SU-DHL-6 (cell line): ENCODE data around the gene SCFD2.
"Not testable (repeated sequence)": the region's sequence is repeated elsewhere in the genome, so short reads cannot be mapped to it uniquely, and the experiment has no call there.

Experiments used
- H2AFZ ChIP-seq: fragments of 200-600 bp; sonication (generic); 2 replicates; pipeline ENCODE4 v1.6.1; 2014; ENCODE audit warnings: low read depth, mild to moderate bottlenecking, moderate library complexity, mixed read lengths, antibody characterized with exemption, low read length; ENCODE audit not compliant: severe bottlenecking
- H3F3A ChIP-seq: fragments of 200-600 bp; shearing (Covaris generic); 2 replicates; pipeline ENCODE4 v1.6.0; 2016; ENCODE audit warnings: antibody characterized with exemption, mild to moderate bottlenecking; ENCODE audit not compliant: insufficient read depth
- H3K27ac ChIP-seq: fragments of 200-600 bp; sonication (generic); 2 replicates; pipeline ENCODE4 v1.5.1; 2016; ENCODE audit warnings: low read depth, mild to moderate bottlenecking, low read length, moderate library complexity, mixed read lengths
- H3K27me3 ChIP-seq: fragments of 200-600 bp; sonication (generic), shearing (Covaris generic); 2 replicates; pipeline ENCODE4 v1.6.0; 2014; ENCODE audit warnings: mild to moderate bottlenecking, low read length
- H3K36me3 ChIP-seq: fragments of 200-600 bp; sonication (generic); 2 replicates; pipeline ENCODE4 v1.6.1; 2014; ENCODE audit warnings: mild to moderate bottlenecking, low read length, mixed read lengths
- H3K4me2 ChIP-seq: fragments of 300-600, 200-600 bp; shearing (Covaris generic), sonication (generic); 2 replicates; pipeline ENCODE4 v1.6.0; 2014; ENCODE audit warnings: low read length, low read depth, mild to moderate bottlenecking; ENCODE audit not compliant: poor library complexity, severe bottlenecking
- H3K4me3 ChIP-seq: fragments of 200-600 bp; sonication (generic); 2 replicates; pipeline ENCODE4 v1.5.1; 2014; ENCODE audit warnings: antibody characterized with exemption, low read length, mild to moderate bottlenecking, mixed read lengths; ENCODE audit not compliant: insufficient read depth, poor library complexity, severe bottlenecking
- H3K79me2 ChIP-seq: fragments of 200-600 bp; sonication (generic); 2 replicates; pipeline ENCODE4 v1.6.1; 2014; ENCODE audit warnings: mild to moderate bottlenecking, low read length, moderate library complexity; ENCODE audit not compliant: insufficient read depth
- H3K9ac ChIP-seq: fragments of 200-600 bp; sonication (generic); 2 replicates; pipeline ENCODE4 v1.7.0; 2014; ENCODE audit warnings: mild to moderate bottlenecking, low read length
- H3K9me2 ChIP-seq: fragments of 200-600 bp; sonication (generic); replicated peaks from 2 replicates; pipeline ENCODE4 v1.6.1; 2014; ENCODE audit warnings: low read length; ENCODE audit not compliant: insufficient read depth
- H3K9me3 ChIP-seq: fragments of 200-600 bp; sonication (generic); 2 replicates; pipeline ENCODE4 v1.6.1; 2014; ENCODE audit warnings: low read length, mixed read lengths; ENCODE audit not compliant: insufficient read depth
- H4K20me1 ChIP-seq: fragments of 200-600 bp; sonication (generic); 2 replicates; pipeline ENCODE4 v1.6.1; 2014; ENCODE audit warnings: low read depth, mild to moderate bottlenecking, antibody characterized with exemption, low read length, moderate library complexity, mixed read lengths
- EZH2phosphoT487 ChIP-seq: fragments of 200-600 bp; sonication (generic), shearing (Covaris generic); conservative IDR thresholded peaks from 2 replicates; pipeline ENCODE4 v1.6.1; 2018; ENCODE audit warnings: mild to moderate bottlenecking, antibody characterized with exemption, low read length, moderate library complexity, mixed read lengths
- TF ChIP-seq, protein P1 (sequence below): fragments of 200-600 bp; sonication (generic); IDR thresholded peaks from one replicate; pipeline ENCODE4 v1.5.1; 2017; ENCODE audit warnings: antibody characterized with exemption, mild to moderate bottlenecking, low read length, moderate library complexity; ENCODE audit not compliant: insufficient read depth, poor library complexity, severe bottlenecking

Gene SCFD2

DNA sequence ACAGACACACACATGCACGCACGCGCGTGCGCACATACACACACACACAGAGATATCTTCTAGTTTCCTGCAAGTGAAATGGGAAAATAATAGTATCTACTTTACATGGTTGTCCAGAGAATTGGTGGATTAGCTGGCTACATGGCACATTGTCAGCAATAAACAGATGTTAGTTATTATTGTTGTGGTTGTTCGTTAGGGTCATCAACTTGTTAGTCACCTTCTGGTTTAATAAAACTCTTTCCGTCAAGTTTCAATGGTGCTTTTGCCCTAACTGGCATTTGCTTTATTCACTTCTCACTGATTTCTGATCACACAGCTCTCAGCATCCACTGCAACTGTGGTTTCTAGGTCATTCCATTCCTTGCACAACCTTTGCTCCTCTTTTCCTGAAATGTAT lies 529.2 kb downstream of the SCFD2 start:
- Histone ChIP-seq H3K9ac (no peak overlapping the region), H3K27ac (no peak overlapping the region), H3K4me3 (no peak overlapping the region), H3K27me3 (no peaks in the 10 kb centered on the region), H3F3A (no peaks in the 10 kb centered on the region), H4K20me1 (no peaks in the 10 kb centered on the region), H3K9me3 (no peaks in the 10 kb centered on the region), H3K9me2 (no peaks in the 10 kb centered on the region), H3K79me2 (no peaks in the 10 kb centered on the region), H2AFZ (no peak overlapping the region), H3K4me2 (no peak overlapping the region), H3K36me3 (no peaks in the 10 kb centered on the region)
- TF ChIP-seq EZH2phosphoT487: no peak
- TF ChIP-seq, protein P1, sequence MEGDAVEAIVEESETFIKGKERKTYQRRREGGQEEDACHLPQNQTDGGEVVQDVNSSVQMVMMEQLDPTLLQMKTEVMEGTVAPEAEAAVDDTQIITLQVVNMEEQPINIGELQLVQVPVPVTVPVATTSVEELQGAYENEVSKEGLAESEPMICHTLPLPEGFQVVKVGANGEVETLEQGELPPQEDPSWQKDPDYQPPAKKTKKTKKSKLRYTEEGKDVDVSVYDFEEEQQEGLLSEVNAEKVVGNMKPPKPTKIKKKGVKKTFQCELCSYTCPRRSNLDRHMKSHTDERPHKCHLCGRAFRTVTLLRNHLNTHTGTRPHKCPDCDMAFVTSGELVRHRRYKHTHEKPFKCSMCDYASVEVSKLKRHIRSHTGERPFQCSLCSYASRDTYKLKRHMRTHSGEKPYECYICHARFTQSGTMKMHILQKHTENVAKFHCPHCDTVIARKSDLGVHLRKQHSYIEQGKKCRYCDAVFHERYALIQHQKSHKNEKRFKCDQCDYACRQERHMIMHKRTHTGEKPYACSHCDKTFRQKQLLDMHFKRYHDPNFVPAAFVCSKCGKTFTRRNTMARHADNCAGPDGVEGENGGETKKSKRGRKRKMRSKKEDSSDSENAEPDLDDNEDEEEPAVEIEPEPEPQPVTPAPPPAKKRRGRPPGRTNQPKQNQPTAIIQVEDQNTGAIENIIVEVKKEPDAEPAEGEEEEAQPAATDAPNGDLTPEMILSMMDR: no peak

DNA sequence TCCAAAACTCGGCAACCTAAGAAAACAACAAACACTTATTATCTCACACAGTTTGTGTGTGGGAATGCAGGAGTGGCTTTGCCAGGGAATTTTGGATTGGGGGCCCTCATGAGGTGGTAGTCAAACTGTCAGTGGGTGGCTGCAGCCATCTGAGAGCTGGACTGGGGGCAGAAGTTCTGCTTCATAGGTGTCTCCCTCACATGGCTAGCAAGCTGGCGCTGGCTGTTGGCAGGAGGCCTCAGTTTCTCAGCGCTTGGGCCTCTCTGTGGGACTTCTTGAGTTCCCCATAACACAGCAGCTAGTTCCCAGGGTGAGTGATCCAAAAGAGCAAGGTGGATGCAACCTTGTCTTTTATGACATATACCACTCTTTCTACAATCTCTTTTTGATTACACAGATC lies 529.7 kb downstream of the SCFD2 start:
- Histone ChIP-seq H3K4me3 (no peak overlapping the region), H3K27me3 (no peaks in the 10 kb centered on the region), H3F3A (no peaks in the 10 kb centered on the region), H3K9ac (no peak overlapping the region), H3K9me2 (no peaks in the 10 kb centered on the region), H3K27ac (no peak overlapping the region), H3K4me2 (no peak overlapping the region), H3K79me2 (no peaks in the 10 kb centered on the region), H4K20me1 (no peaks in the 10 kb centered on the region), H2AFZ (no peak overlapping the region), H3K36me3 (no peaks in the 10 kb centered on the region), H3K9me3 (no peaks in the 10 kb centered on the region)
- no peak for TF ChIP-seq EZH2phosphoT487
- TF ChIP-seq, protein P1: no peak

DNA sequence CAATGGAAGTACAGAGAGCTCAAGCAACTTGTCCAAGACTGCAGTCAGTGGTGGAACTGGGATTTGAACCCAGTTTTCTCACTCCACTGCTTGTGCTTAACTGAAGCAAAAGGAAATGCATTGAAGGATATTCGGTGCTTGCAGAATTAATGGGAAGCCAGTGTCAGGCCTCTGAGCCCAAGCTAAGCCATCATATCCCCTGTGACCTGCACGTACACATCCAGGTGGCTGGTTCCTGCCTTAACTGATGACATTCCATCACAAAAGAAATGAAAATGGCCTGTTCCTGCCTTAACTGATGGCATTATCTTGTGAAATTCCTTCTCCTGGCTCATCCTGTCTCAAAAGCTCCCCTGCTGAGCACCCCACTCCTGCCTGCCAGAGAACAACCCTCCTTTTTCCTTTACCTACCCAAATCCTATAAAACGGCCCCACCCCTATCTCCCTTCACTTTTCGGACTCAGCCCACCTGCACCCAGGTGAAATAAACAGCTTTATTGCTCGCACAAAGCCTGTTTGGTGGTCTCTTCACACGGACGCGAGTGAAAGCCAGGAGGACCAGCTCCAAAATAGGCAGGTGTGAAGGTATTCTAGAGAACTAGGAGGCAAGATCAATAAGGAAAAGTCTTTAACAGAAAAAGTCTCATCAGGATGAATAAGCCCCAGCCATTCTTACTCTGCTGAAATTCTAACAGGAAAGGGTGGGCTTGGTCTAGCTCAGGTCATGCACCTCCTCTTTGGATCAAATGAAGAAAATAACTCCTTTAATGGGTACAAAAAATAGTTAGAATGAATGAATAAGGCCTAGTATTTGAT lies 531.0 kb downstream of the SCFD2 start:
- H3K27me3 ChIP-seq, H3K27ac ChIP-seq, H3K9me3 ChIP-seq, H2AFZ ChIP-seq, H3K4me2 ChIP-seq, H3F3A ChIP-seq, H3K4me3 ChIP-seq, H3K36me3 ChIP-seq, H4K20me1 ChIP-seq, H3K9me2 ChIP-seq, H3K9ac ChIP-seq, H3K79me2 ChIP-seq: not testable (repeated sequence)

DNA sequence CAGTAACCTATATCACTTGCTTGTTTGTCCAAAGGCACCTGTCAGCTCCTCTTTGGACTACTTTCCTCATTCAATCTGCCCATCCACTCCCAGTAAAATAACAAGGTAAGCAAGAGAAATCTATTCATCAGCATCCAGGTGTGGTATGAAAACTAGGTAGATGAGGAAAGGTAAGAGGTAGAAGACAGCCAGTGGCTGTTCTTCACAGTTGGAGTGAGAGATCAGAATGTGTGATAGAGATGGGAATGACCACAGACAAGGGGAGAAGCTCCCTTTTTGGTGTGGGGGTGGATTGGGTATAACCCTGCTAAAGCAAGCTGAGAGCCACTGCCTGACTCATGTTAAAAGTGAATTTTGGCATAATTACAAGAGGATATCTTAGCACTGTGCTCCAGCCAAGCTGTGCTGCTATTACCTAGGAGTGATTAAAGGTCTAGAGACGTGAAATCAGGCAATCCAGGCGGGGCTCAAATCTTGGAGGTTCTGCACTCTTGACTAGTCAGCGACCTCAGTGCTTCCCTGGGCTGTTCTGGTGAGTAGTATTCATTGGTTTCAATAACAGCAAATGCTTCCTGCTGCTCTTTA lies 531.8 kb downstream of the SCFD2 start:
- Histone ChIP-seq H3K4me3 (no peak overlapping the region), H3K79me2 (no peaks in the 10 kb centered on the region), H4K20me1 (no peaks in the 10 kb centered on the region), H3K36me3 (no peaks in the 10 kb centered on the region), H3K9me3 (no peaks in the 10 kb centered on the region), H3K9me2 (no peaks in the 10 kb centered on the region), H3K4me2 (no peak overlapping the region), H2AFZ (no peak overlapping the region), H3K27ac (no peak overlapping the region), H3F3A (no peaks in the 10 kb centered on the region), H3K27me3 (no peaks in the 10 kb centered on the region), H3K9ac (no peak overlapping the region)
- TF ChIP-seq EZH2phosphoT487: no peak
- TF ChIP-seq, protein P1: no peak
